GM19099 (cell line): ENCODE data around the gene FBXO2.

Source experiments
- POLR2A ChIP-seq: IDR thresholded peaks from 3 replicates; pipeline ENCODE4 v1.6.1; 2011; ENCODE audit warnings: low read depth; ENCODE audit not compliant: insufficient read length; ENCODE audit errors: extremely low read depth

FBXO2 gene

DNA sequence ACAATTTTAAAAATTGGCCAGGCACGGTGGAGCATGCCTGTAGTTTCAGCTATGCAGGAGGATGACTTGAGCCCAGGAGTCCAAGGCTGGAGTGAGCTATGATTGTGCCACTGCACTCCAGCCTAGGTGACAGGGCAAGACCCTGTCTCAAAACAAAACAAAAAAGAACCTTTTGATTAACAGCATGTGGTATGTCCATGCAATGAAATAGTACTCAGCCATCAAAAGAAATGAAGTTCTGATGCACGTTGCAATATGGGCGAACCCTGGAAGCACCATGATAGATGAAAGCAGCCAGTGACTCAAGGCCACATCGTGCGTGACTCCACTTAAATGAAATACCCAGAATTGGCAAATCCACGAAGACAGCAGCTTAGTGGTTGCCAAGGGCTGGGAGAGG, 47.5 kb downstream of the FBXO2 start:
- no peak for TF ChIP-seq POLR2A

DNA sequence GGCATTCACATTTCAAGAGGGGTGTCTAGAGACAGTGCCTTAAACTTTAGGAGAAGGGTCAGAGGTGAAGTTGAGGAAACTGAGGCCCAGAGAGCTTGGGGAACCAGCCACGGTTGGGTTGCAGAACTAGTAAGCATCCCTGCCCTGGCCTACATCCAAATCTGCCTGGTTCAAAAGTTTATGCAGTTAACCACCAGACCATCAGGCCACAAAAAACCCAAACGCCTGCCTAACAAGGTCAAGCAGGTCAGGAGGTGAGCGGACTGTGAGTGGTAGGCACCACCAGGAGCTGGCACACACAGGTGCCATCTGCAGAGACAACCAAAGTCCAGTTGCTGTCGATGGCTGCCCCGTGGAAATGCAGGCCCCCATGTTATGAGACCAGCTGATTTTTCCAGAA, 51.2 kb downstream of the FBXO2 start:
- TF ChIP-seq POLR2A = no peak

DNA sequence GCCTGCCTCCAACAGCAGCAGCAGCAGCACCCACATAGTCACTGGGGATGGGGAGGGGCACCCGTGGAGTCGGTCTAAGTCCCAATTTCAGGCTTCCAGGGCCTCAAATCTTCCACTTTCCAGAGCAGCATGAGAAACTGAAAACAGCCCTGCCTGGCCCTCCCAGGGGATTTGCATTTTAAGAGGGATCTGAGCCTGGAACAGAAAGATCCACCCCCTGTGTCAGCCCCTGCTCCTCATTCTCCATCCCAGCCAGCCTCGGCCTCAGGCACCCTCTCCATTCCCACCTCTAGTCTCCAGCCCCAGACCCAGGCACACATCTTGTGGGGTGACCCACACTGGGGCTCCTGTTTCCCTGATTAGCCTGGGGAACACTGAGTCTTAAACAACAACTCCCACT, 51.8 kb downstream of the FBXO2 start:
- TF ChIP-seq POLR2A = no peak

DNA sequence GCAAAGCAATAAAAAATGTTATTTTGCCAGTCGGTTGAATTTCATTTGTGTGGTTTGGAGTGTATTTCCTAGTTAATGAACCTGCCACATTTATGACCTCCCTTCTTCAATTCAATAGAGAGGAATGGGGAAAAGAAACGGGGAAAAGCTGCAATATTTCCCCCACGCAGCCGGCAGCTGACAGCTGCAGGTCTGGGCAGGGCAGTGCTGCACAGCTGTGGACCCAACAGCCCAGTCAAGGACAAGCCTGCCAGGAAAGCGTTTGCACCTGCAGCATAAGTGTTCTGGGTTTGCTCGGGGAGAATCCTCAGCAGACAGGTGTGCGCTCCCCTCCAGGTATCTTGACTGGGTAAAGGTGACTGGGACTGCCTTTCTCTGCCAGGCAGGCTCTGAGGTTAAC, 53.4 kb downstream of the FBXO2 start:
- TF ChIP-seq POLR2A = no peak

DNA sequence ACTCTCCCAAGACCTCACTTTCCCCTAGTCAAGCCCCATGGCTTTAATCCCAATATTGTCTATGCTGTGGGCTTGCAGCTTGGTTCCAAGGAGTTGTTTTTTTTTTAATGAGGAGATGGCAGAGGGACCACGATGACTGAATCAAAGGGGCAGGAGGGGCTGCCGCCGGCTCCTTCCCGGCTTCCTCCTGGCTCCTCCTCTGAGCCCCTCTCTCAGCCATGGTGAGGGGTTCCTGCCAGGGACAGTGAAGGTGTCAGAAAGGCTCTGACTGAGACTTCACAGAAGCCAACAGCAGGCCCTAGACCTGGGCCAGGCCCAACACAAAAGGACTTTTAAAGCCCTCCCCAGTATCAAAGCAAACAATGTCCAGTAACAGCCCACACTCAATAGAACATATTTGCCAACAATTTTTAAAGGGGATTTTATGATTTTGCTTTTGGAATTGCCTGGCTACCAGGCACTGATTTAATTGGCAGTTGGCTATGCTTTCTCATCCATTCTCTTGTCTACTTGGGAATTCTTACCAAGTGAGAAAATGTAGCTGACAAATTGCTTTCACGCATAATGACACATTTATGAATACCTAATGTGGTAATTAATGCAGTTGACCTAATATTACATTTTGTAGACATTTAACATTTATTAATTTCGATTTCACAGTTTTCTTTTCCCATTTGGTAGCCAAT, 54.2 kb downstream of the FBXO2 start:
- no peak for TF ChIP-seq POLR2A

DNA sequence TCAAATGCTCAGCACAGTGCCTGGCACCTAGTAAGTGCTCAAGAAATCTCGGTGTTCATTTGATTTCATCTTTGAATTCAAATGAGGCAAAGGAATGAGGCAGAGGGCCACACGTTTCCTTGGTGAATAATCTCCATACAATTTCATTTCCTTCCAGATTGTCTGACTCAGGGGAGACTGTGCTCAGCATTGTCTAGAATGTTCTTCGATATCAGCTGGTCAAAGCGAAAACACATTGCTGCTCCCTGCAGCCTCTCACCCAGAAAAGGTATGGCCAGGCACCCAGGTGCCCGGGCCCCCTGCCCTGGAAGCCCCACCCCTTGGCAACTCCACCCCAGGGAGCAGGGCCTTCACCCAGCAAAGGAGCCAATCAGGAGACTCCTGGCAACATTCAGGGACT, 55.8 kb downstream of the FBXO2 start:
- no peak for TF ChIP-seq POLR2A
